ENCODE measurements around the gene ANKMY1. TPM values are rescaled to one million over a fixed set of nuclear protein-coding genes. Genes with fewer than 3 reads are reported as not detected.

The ANKMY1 gene
- total and polyA plus RNA-seq, 2 experiments from 2014 or later: 9.2 to 11.1 TPM

GRCh38 chr2:240569998-240570530 is 12.3 kb upstream of the ANKMY1 start:
- Histone ChIP-seq H3K79me2 (peaks cover 27% of the 10 kb centered on the region), H3K9me3 (ENCODE audit: low read depth) (no peaks in the 10 kb centered on the region), H3K27me3 (no peaks in the 10 kb centered on the region), H2AFZ (no peak overlapping the region), H3K4me2 (peak overlapping the region; percentile 96), H3K27ac (no peak overlapping the region), H3K4me3 (no peak overlapping the region), H3K4me1 (ENCODE audit: insufficient read depth) (peaks cover 26% of the 10 kb centered on the region), H3K36me3 (replicated peaks; ENCODE audit: insufficient read depth, low read depth) (no peaks in the 10 kb centered on the region), H3K9me2 (replicated peaks; ENCODE audit: insufficient read depth) (no peaks in the 10 kb centered on the region), H4K20me1 (ENCODE audit: insufficient read depth, poor library complexity, severe bottlenecking) (peaks cover 13% of the 10 kb centered on the region)
- TF ChIP-seq EZH2phosphoT487 (IDR thresholded peaks at IDR 0.05; ENCODE audit: low read depth, severe bottlenecking, unreplicated experiment) (no peak), EZH2 (IDR thresholded peaks at IDR 0.05; ENCODE audit: borderline replicate concordance) (no peak)
- 85% methylated on average over 15 of the region's 15 CpGs for WGBS (ENCODE audit: low lambda C conversion rate, missing lambda C conversion rate)
- no peak for DNase-seq (ENCODE audit: low spot score)

- no peak for TF ChIP-seq EZH2 (IDR thresholded peaks at IDR 0.05; ENCODE audit: borderline replicate concordance)
- TF ChIP-seq EZH2phosphoT487 (IDR thresholded peaks at IDR 0.05; ENCODE audit: low read depth, severe bottlenecking, unreplicated experiment): no peak
- no peak for TF ChIP-seq CTCF (IDR thresholded peaks at IDR 0.05; ENCODE audit: poor library complexity)
- no peak for DNase-seq (ENCODE audit: low spot score)
- no peaks in the 10 kb centered on the region for H3K36me3 ChIP-seq (replicated peaks; ENCODE audit: insufficient read depth, low read depth)
- peaks cover 27% of the 10 kb centered on the region for H3K79me2 ChIP-seq
- H3K9me3 ChIP-seq (ENCODE audit: low read depth): no peaks in the 10 kb centered on the region
- H3K9me2 ChIP-seq (replicated peaks; ENCODE audit: insufficient read depth): no peaks in the 10 kb centered on the region
- H3K4me3 ChIP-seq: peak overlapping the region; percentile 83
- H3K4me2 ChIP-seq: peak overlapping the region; percentile 96
- H3K27ac ChIP-seq: peak overlapping the region; percentile 80
- no peaks in the 10 kb centered on the region for H3K27me3 ChIP-seq
- peaks cover 26% of the 10 kb centered on the region for H3K4me1 ChIP-seq (ENCODE audit: insufficient read depth)
- H2AFZ ChIP-seq: no peak overlapping the region
- peaks cover 13% of the 10 kb centered on the region for H4K20me1 ChIP-seq (ENCODE audit: insufficient read depth, poor library complexity, severe bottlenecking)
- 88% methylated on average over 9 of the region's 9 CpGs for WGBS (ENCODE audit: low lambda C conversion rate, missing lambda C conversion rate)
These were observed 11.8 kb upstream of the ANKMY1 start for GRCh38 chr2:240569523-240569997.

GRCh38 chr2:240568678-240569522 is 11.1 kb upstream of the ANKMY1 start:
- no peaks in the 10 kb centered on the region for H3K27me3 ChIP-seq
- peaks cover 13% of the 10 kb centered on the region for H4K20me1 ChIP-seq (ENCODE audit: insufficient read depth, poor library complexity, severe bottlenecking)
- H3K9me2 ChIP-seq (replicated peaks; ENCODE audit: insufficient read depth): no peaks in the 10 kb centered on the region
- H3K4me1 ChIP-seq (ENCODE audit: insufficient read depth): peaks cover 26% of the 10 kb centered on the region
- TF ChIP-seq CTCF (IDR thresholded peaks at IDR 0.05; ENCODE audit: poor library complexity) (no peak), EZH2 (IDR thresholded peaks at IDR 0.05; ENCODE audit: borderline replicate concordance) (no peak)
- peak overlapping the region; percentile 83 for H3K4me3 ChIP-seq
- no peaks in the 10 kb centered on the region for H3K36me3 ChIP-seq (replicated peaks; ENCODE audit: insufficient read depth, low read depth)
- peak; percentile 85 for DNase-seq (ENCODE audit: low spot score)
- WGBS (ENCODE audit: low lambda C conversion rate, missing lambda C conversion rate): 7% methylated on average over 39 of the region's 93 CpGs
- peak overlapping the region; percentile 80 for H3K27ac ChIP-seq
- peak overlapping the region; percentile 96 for H3K4me2 ChIP-seq
- H2AFZ ChIP-seq: peak overlapping the region; percentile 31
- peaks cover 32% of the 10 kb centered on the region for H3K79me2 ChIP-seq
- no peaks in the 10 kb centered on the region for H3K9me3 ChIP-seq (ENCODE audit: low read depth)

Measured in hepatocyte (in vitro differentiated cells).